ENCODE results near the gene PRRC2B.
"Not testable (repeated sequence)": the region's sequence is repeated elsewhere in the genome, so short reads cannot be mapped to it uniquely, and the experiment has no call there.

The PRRC2B gene

DNA sequence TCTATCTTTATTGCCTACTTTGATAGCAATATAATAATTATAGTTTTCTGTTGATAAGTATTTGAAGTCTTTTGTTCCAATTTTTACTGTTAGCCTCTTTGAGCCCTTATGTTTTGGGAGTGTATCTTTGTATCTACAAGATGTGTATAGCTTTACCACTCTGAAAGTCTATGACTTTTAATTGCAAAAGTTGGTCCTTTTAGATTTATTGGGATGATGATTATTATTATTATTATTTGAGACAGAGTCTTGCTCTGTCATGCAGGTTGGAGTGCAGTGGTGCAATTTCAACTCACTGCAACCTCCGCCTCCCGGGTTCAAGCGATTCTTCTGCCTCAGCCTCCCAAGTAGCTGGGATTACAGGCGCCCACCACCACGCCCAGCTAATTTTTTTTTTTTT is 78.2 kb downstream of the PRRC2B start:
- not testable (repeated sequence) for DNase-seq (ENCODE audit: low read depth)

- no peak for DNase-seq (ENCODE audit: low read depth)
These were observed 79.5 kb downstream of the PRRC2B start for GRCh38 chr9:131473198-131473885.

DNA sequence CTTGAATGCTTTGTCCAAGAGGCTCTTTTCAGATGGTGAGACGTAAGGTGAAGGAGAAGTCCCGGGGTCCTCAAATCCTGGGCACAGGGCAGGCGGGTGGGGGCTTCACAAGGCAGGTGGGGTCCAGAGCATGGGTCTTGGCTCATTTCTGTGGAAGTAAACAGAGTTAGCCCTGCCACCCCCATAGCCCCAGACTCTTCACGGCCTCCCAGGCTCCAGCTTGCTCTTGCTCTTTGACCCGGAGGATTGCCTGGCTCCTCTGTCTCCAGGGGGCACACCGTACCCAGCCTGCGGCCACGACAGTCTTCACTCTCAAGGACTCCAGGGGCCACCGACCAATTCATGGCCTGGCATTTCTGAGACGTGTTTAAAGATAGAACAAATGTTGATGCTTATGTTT is 80.0 kb downstream of the PRRC2B start:
- DNase-seq (ENCODE audit: low read depth): no peak

- DNase-seq (ENCODE audit: low read depth): no peak
These were observed 80.8 kb downstream of the PRRC2B start for GRCh38 chr9:131474711-131475110.

DNA sequence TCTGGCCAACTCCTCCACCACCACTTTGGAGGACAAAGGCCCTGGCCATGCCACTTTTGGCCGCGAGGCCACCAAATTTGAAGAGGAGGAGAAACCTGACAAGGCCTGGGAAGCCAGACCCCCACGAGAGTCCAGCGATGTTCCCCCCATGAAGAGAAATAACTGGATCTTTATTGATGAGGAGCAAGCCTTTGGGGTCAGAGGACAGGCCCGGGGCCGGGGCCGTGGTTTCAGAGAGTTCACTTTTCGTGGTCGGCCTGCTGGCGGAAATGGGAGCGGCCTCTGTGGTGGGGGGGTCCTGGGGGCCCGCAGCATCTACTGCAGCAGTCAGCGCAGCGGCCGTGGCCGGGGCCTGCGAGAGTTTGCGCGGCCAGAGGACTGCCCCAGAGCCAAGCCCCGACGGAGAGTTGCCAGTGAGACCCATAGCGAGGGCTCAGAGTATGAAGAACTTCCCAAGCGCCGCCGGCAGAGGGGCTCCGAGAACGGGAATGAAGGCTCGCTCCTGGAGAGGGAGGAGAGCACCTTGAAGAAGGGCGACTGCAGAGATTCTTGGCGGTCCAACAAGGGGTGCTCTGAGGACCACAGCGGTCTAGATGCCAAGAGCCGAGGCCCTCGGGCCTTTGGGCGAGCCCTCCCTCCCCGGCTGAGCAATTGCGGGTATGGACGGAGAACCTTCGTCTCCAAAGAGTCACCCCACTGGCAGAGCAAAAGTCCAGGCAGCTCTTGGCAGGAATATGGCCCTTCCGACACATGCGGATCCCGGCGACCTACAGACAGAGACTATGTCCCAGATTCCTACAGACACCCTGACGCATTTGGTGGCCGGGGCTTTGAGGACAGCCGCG is 81.4 kb downstream of the PRRC2B start:
- no peak for DNase-seq (ENCODE audit: low read depth)

GRCh38 chr9:131475956-131476776 is 82.3 kb downstream of the PRRC2B start:
- no peak for DNase-seq (ENCODE audit: low read depth)

GRCh38 chr9:131476777-131477345 is 83.0 kb downstream of the PRRC2B start:
- DNase-seq (ENCODE audit: low read depth): no peak

GRCh38 chr9:131477367-131477766 is 83.5 kb downstream of the PRRC2B start:
- no peak for DNase-seq (ENCODE audit: low read depth)

DNA sequence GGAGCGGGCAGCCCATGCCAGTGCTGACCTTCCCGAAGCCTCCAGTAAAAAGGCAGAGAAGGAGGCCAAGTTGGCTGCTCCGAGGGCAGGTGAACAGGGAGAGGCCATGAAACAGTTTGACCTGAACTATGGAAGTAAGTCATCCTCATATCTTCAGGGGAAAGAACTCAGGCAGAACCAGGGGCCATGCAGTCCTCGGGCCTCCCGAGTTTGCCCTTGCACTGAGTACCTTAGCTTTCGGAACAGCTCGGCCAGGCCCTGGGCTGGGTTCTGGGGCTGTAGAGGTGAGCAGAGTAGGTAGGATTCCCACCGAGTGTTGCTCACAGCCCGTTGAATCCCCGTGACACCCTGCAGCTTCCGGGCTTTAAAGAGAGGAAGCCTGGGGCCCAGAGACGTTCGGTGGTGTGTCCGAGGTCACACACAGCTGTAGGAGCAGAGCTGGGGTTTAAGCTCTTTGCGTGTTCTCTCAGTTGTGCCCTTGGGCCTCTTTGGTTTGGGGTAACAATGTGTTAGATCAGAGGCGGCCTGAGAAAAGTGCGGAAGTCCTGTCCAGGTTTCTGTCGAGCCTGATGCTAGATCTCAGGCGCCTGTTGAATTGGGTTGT is 84.0 kb downstream of the PRRC2B start:
- DNase-seq (ENCODE audit: low read depth): no peak

- no peak for DNase-seq (ENCODE audit: low read depth)
These were observed 84.6 kb downstream of the PRRC2B start for GRCh38 chr9:131478421-131478868.

GRCh38 chr9:131478911-131479310 is 85.0 kb downstream of the PRRC2B start:
- DNase-seq (ENCODE audit: low read depth): no peak

DNA sequence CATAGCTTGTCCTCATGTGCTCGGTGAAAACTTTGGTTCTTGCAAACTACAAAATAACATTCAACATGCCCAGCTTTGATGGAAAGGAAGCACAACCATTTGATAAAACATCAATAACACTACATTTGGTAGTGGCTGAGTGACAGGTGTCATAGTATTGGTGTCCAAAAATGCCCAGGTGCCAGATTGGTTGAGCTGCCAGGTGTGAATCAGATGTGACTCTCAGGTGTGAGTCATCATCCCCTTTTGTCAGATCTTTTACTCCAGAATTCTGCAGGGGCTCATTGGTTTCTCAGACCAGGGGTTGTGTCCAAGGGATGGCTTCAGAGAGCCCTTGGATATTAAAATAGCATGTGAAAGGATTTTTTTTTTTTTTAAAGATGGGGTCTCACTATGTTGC is 86.4 kb downstream of the PRRC2B start:
- DNase-seq (ENCODE audit: low read depth): no peak

DNA sequence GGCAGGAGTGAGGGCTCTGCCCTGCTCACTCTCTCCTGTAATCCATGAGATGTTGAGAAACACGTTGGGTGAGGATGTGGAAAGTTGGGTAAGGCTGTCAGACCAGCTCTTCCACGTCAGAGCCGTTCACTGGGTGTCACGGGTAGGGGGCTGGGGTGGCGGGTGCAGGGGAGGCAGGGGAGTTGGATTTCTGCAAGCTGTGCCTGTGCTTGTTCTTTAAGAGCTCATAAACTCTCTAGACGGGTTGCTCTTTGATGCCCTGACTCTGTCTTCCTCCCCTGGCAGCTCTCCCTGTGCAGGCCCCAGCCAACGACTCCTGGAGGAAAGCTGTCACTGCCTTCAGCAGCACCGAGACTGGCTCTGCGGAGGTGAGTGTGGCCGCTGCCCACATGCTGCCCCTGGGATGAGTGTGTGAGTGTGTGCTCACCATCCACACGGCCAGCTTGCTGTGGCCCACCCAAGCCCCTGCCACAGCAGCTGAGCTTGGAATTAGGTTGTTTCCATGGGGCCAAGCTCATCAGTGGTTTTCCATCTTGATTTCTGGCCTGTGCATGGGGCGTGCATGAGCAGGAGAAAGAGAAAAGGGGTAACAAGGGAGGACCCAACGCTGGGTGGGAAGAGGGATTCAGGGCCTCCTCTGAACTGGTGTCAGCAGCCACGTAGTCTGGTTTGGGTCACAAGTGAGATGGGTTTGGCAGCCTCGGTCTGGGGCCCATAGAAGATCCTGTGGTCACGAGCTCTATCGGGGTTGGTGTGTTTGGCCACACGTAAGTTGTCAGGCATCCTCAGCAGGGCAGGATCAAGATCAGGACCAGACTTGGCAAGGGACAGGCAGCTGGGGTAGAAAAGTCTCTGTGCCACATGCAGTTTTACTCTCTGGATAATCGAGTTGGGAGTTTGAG is 87.8 kb downstream of the PRRC2B start:
- no peak for DNase-seq (ENCODE audit: low read depth)

GRCh38 chr9:131482343-131483006 is 88.6 kb downstream of the PRRC2B start:
- no peak for DNase-seq (ENCODE audit: low read depth)

DNA sequence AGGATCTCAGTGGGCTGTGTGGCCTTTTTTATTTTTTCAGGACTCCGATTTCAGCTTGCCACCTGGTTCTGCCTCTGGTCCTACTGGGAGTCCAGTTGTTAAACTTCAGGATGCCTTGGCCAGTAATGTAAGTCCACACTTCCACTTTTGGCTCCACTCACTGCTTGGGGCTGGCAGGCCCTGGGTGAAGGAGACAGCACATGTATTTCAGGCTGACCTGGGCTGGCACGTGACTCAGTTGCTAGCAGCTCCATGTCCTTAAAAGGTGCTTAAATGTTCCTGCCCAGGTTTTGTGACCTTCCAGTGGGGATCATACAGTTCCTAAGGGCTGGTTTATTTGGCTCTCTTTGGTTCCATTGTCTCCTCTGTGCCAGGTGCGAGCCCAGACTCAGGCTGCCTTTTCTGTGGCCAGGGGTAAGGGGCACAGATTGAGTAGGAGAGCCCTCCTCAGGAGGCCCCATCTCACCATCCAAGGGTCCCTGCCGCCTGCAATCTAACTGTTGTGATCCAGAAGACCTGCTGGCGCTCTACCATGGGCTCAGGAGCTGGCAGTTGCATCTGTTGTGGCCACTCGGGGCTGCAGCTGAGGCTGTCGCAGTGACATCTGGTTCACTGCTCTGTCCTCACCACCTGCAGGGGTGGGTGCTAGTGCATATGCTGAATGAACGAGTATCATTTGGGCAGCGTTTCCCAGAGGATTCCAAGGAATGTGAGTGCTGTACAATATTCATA is 89.6 kb downstream of the PRRC2B start:
- DNase-seq (ENCODE audit: low read depth): no peak

DNA sequence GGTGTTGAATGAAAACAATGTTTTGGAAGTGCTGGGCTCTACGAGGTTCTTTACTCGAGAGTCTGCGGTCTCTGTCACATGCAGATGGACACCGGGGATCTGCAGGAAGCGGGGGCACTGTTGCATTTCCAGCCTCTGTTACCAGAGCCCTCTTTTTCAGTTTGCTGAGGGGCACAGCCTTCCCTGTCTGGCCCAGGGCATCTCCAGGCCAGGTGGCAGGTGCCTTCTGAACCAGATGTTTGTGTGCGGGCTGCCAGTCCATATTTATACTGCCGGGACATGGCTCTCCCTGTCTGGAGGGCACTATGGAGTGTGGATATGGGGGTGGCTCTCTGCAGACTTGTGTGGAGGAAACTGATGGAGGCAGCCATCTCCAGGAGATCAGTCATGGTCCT is 90.2 kb downstream of the PRRC2B start:
- DNase-seq (ENCODE audit: low read depth): no peak

DNA sequence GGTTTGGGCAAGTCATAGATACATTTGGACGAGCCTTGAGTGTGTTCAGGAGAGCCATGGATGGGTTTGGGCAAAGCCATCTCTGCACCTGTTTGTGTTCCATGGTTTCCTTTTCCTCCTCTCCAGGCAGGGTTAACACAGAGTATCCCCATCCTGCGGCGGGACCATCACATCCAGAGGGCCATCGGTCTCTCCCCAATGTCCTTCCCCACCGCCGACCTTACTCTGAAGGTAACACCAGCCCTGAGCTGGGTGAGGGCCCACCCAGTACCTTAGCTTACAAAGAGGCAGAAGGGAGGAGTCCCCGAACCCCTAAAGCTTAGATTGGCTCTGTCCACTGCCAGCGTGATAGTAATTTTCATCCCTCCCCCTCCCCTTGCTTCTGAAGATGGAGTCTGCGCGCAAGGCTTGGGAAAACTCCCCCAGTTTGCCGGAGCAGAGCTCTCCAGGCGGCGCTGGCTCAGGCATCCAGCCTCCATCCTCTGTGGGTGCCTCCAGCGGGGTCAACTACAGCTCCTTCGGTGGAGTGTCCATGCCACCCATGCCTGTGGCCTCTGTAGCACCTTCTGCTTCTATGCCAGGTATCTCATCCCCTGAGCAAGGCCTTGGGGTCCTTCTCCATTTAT is 90.8 kb downstream of the PRRC2B start:
- DNase-seq (ENCODE audit: low read depth): no peak

DNA sequence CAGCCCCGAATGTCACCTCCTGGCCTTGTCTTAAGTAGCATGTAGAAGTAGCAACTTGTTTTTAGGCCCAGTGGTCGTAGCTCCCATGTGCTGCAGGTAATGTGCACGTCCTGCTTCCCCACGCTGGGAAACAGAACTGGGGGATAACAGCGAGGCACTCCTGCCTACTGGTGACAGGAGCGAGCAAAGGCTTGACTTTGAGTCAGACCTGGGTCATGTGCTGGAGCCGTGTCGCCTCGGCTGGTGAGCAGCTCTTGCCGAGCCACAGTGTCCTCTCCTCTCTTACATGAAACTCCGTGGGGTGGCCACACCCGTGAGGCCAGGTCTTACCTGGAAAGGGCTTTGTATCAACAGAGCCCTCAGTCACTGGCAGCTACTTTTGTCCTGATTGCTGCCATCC is 91.3 kb downstream of the PRRC2B start:
- DNase-seq (ENCODE audit: low read depth): no peak
